ENCODE data around the gene ETDC. TPM values are rescaled to one million over a fixed set of nuclear protein-coding genes. Genes with fewer than 3 reads are reported as not detected.
A peak's percentile ranks its signal among the peaks of the same experiment; 100 is the strongest.

Gene ETDC
- total RNA-seq, 1 donor from 2014 or later, result not detected

DNA sequence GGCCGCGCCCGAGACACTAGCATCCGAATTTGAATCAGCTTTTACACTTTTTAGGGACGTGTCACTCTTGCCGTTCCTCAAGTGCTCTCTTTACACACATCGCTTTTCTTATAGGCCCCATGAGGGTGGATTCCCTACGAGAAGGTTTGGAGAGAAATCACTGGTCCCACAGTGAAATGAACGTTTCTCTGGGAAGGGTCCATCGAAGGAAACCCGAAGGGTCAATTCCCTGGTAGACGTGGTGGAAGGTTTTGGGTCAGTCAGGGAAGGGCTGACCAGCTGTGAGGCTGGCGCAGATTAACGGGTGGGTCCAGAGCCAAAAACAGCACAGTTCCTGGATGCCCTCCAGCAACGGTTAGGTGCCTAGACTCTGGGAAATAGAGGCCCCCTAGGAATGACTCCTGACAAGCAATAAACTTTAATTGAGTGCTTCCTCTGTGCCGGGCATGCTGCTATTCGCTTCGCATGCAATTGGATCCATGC is 35.9 kb downstream of the ETDC start:
- peak overlapping the region; percentile 93 for H3K4me3 Mint-ChIP-seq (ENCODE audit: unreplicated experiment)
- H3K9me3 Mint-ChIP-seq (ENCODE audit: unreplicated experiment), result peaks cover 6% of the 10 kb centered on the region
- H3K36me3 Mint-ChIP-seq (ENCODE audit: unreplicated experiment), result no peaks in the 10 kb centered on the region
- H3K4me1 Mint-ChIP-seq (ENCODE audit: low read depth, unreplicated experiment), result peaks cover 12% of the 10 kb centered on the region
- peaks cover 2% of the 10 kb centered on the region for H3K27me3 Mint-ChIP-seq (ENCODE audit: unreplicated experiment)
- H3K27ac Mint-ChIP-seq (ENCODE audit: unreplicated experiment), result peak overlapping the region; percentile 66
- no peak for DNase-seq
- TF ChIP-seq, protein P1, sequence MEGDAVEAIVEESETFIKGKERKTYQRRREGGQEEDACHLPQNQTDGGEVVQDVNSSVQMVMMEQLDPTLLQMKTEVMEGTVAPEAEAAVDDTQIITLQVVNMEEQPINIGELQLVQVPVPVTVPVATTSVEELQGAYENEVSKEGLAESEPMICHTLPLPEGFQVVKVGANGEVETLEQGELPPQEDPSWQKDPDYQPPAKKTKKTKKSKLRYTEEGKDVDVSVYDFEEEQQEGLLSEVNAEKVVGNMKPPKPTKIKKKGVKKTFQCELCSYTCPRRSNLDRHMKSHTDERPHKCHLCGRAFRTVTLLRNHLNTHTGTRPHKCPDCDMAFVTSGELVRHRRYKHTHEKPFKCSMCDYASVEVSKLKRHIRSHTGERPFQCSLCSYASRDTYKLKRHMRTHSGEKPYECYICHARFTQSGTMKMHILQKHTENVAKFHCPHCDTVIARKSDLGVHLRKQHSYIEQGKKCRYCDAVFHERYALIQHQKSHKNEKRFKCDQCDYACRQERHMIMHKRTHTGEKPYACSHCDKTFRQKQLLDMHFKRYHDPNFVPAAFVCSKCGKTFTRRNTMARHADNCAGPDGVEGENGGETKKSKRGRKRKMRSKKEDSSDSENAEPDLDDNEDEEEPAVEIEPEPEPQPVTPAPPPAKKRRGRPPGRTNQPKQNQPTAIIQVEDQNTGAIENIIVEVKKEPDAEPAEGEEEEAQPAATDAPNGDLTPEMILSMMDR (IDR thresholded peaks at IDR 0.05; ENCODE audit: partially characterized antibody, unreplicated experiment), result no peak

DNA sequence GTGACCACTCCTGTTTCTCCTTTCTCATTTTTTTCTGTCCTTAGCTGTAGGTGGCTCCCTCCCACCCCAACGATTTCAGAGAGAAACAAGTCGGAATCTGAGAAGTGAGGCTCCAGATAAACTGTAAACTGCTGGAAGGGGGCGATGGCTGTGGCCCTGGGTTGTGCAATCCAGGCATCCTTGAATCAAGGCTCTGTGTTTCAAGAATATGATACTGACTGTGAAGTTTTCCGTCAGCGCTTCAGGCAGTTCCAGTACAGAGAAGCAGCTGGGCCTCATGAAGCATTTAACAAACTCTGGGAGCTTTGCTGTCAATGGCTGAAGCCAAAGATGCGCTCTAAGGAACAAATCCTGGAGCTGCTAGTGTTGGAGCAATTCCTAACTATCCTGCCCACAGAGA is 37.7 kb downstream of the ETDC start:
- Mint-ChIP-seq H3K36me3 (ENCODE audit: unreplicated experiment) (no peaks in the 10 kb centered on the region), H3K4me1 (ENCODE audit: low read depth, unreplicated experiment) (peaks cover 1% of the 10 kb centered on the region), H3K9me3 (ENCODE audit: unreplicated experiment) (peaks cover 6% of the 10 kb centered on the region), H3K4me3 (ENCODE audit: unreplicated experiment) (no peak overlapping the region), H3K27me3 (ENCODE audit: unreplicated experiment) (peaks cover 2% of the 10 kb centered on the region), H3K27ac (ENCODE audit: unreplicated experiment) (no peak overlapping the region)
- no peak for DNase-seq
- TF ChIP-seq, protein P1 (IDR thresholded peaks at IDR 0.05; ENCODE audit: partially characterized antibody, unreplicated experiment), result no peak

DNA sequence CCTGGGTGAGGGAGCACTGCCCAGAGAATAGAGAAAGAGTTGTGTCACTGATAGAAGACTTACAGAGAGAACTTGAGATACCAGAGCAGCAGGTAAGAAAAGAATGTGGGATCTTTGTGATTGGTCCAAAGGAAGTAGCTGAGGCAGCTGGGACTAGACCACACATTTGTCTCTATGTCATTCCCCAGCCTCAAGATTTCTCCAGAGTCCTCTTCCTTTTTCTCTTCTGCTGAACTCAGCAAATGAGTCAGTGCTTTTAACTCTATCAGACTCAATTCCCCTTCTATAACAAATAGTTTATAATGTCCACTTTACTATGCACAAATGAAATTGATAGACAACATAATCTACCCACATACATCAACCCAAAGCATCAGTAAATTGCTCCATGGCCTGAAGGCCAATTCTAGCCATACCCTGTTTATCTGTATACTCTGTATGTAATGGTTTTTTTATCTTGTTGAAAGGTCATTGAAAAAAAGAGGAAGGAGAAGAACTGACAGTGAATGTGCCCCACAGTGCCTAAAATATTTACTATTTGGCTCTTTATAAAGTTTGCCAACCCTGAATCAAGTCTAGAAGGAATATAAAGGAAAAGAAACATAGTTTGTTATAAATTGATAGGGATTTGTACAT is 38.2 kb downstream of the ETDC start:
- Mint-ChIP-seq H3K4me1 (ENCODE audit: low read depth, unreplicated experiment) (peaks cover 1% of the 10 kb centered on the region), H3K9me3 (ENCODE audit: unreplicated experiment) (peaks cover 5% of the 10 kb centered on the region), H3K27me3 (ENCODE audit: unreplicated experiment) (peaks cover 2% of the 10 kb centered on the region), H3K4me3 (ENCODE audit: unreplicated experiment) (no peak overlapping the region), H3K36me3 (ENCODE audit: unreplicated experiment) (no peaks in the 10 kb centered on the region), H3K27ac (ENCODE audit: unreplicated experiment) (no peak overlapping the region)
- TF ChIP-seq, protein P1 (IDR thresholded peaks at IDR 0.05; ENCODE audit: partially characterized antibody, unreplicated experiment), result no peak
- no peak for DNase-seq

DNA sequence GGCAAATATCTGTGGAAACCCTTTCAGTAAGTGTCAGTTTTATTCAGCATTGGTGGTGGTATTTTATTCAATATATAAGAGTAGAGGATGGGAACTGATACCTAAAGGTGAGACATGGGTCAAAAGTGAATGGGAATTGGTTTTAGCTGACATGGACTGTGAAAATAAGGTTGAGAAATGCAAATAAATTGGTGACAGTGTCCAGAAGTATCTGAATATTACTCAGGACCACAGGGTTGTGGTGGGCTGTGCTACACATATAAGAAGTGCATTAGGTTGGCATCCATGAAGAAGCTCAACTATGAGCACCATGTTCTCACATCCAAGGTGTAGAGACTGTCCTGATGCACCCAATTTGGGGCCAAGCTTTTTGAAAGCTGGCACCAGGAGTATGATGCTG is 45.0 kb downstream of the ETDC start:
- H3K27ac Mint-ChIP-seq (ENCODE audit: unreplicated experiment), result no peak overlapping the region
- TF ChIP-seq, protein P1 (IDR thresholded peaks at IDR 0.05; ENCODE audit: partially characterized antibody, unreplicated experiment), result no peak
- no peaks in the 10 kb centered on the region for H3K4me1 Mint-ChIP-seq (ENCODE audit: low read depth, unreplicated experiment)
- no peaks in the 10 kb centered on the region for H3K36me3 Mint-ChIP-seq (ENCODE audit: unreplicated experiment)
- DNase-seq, result no peak
- no peaks in the 10 kb centered on the region for H3K27me3 Mint-ChIP-seq (ENCODE audit: unreplicated experiment)
- no peak overlapping the region for H3K4me3 Mint-ChIP-seq (ENCODE audit: unreplicated experiment)
- H3K9me3 Mint-ChIP-seq (ENCODE audit: unreplicated experiment), result no peaks in the 10 kb centered on the region

Other genes with a start within 250 kb of the ETDC start
- gene SMIM10L2B, start 210.8 kb upstream of the ETDC start, total RNA-seq (ENCODE audit: unreplicated experiment), result 10.5 TPM
- gene ETDB, start 189.0 kb upstream of the ETDC start, total RNA-seq (ENCODE audit: unreplicated experiment), result not detected
- 0.34 TPM for gene CT55, start 138.1 kb upstream of the ETDC start, total RNA-seq (ENCODE audit: unreplicated experiment)
- gene ETDA, start 57.4 kb upstream of the ETDC start, total RNA-seq (ENCODE audit: unreplicated experiment), result not detected
- gene ZNF75D, start 34.6 kb downstream of the ETDC start, total RNA-seq (ENCODE audit: unreplicated experiment), result 9.2 TPM
- 12.1 TPM for gene ZNF449, start 35.3 kb downstream of the ETDC start, total RNA-seq (ENCODE audit: unreplicated experiment)
- gene SMIM10L2A, start 112.5 kb downstream of the ETDC start, total RNA-seq (ENCODE audit: unreplicated experiment), result 3.4 TPM
- 15.2 TPM for gene INTS6L, start 211.2 kb downstream of the ETDC start, total RNA-seq (ENCODE audit: unreplicated experiment)

Data from glutamatergic neuron (in vitro differentiated cells).